Measurements from ENCODE around the gene IVD. TPM values are rescaled to one million over a fixed set of nuclear protein-coding genes. Genes with fewer than 3 reads are reported as not detected.

The IVD gene
- total RNA-seq, 1 donor from 2014 or later: 115 TPM

DNA sequence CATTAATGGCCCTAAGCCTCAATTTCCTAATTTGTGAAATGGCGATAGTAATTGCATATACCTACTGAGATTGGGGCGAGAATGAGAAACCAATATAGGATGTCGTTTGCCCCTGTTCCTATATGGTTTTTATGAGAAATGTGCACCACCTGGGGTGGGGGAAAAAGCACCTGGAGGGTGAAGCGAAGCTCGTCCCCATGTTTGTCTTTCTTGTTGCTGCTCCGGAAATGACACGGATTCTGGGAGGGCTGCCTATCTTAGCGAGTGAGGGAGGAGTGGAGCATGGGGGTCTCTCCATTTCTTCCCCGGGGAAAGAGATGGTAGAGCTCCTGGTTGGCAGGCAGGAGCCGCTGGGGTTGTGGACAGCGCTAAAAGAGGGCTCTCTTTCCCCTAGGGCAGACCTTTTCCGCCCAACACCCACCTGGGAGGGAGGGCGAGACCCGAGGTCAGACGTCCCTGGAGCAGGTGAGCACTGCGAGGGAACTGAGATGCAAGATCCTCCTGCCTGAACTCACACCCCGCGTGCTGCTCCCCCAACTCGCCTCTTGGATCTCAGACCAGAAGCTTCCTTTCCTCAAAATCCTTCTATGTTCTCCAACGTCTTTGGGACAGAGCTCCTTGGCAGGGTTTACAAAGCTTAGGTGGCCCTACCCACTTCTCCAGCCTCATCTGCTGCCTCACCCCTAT, 29.6 kb downstream of the IVD start:
- DNase-seq (no peak), ATAC-seq (no peak)
- Histone ChIP-seq H3K9me3 (no peaks in the 10 kb centered on the region), H3K36me3 (no peaks in the 10 kb centered on the region), H3K27me3 (peaks cover 30% of the 10 kb centered on the region), H3K27ac (no peak overlapping the region), H3K4me1 (peaks cover 23% of the 10 kb centered on the region), H3K4me3 (no peak overlapping the region)
- TF ChIP-seq, protein P1, sequence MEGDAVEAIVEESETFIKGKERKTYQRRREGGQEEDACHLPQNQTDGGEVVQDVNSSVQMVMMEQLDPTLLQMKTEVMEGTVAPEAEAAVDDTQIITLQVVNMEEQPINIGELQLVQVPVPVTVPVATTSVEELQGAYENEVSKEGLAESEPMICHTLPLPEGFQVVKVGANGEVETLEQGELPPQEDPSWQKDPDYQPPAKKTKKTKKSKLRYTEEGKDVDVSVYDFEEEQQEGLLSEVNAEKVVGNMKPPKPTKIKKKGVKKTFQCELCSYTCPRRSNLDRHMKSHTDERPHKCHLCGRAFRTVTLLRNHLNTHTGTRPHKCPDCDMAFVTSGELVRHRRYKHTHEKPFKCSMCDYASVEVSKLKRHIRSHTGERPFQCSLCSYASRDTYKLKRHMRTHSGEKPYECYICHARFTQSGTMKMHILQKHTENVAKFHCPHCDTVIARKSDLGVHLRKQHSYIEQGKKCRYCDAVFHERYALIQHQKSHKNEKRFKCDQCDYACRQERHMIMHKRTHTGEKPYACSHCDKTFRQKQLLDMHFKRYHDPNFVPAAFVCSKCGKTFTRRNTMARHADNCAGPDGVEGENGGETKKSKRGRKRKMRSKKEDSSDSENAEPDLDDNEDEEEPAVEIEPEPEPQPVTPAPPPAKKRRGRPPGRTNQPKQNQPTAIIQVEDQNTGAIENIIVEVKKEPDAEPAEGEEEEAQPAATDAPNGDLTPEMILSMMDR (IDR thresholded peaks at IDR 0.05): no peak
- intact Hi-C loops (cut with DNase I): no loop called here

DNA sequence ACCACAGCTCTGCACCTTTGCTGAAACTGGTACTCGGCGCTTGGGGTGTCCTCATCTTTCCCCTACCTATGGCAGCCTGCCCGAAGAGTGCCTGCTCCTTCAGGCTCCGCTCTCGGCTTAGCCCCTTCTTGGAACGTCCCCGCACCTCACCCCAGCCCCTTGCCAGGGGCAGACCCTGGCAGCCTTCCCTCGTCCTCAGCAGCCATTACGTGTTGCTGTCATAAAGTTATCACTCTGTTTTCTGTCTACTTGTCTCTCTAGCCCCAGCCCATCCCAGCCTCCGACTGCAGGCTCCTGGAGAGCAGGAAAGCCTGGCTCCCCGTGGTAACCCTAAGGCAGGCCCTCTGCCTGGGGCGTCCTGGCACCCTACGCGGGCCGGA, 30.1 kb downstream of the IVD start:
- intact Hi-C loops (cut with DNase I): no loop called here
- H3K4me3 ChIP-seq: peak overlapping the region; percentile 33
- no peak for ATAC-seq
- H3K27ac ChIP-seq: no peak overlapping the region
- peaks cover 30% of the 10 kb centered on the region for H3K27me3 ChIP-seq
- TF ChIP-seq, protein P1 (IDR thresholded peaks at IDR 0.05): no peak
- H3K36me3 ChIP-seq: no peaks in the 10 kb centered on the region
- no peak for DNase-seq
- H3K4me1 ChIP-seq: peaks cover 24% of the 10 kb centered on the region
- H3K9me3 ChIP-seq: no peaks in the 10 kb centered on the region

DNA sequence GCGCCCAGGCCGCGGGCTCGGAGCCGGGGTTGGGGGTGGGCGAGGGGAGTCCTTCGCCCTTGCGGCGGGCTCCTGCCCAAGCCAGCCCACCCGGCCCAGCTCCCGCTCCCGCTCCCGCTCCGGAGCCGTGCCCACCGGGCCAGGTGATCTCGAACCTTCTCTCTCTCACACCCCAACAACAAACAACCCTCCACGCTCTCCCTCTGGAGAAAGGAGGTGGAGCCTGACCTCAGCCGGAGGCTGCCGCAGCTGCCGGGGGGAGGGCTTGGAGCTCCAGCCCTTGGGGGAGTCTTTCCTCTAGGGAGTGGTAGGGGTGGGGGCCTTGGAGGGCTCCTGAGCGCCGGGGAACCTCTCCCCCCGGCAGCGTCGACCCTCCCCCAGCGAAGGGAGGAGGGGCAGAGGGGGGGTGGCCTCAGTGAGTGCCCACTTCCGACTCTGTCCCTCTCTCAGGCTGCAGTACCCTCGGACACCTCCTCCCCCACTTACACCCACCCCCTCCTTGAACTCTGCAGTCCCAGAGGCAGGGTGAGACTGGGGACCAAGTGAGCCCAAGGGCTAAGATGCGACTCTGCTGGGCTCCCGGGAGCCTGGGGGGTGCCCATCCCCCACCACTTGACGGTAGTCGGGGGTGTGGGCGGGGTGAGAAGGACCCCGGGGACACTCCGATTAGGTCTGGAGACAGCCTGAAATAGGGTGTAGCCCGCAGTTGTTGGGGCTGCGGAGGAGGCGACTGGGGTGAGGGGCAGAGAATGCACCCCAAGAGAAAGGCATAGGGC, 30.7 kb downstream of the IVD start:
- H3K27ac ChIP-seq: no peak overlapping the region
- TF ChIP-seq, protein P1 (IDR thresholded peaks at IDR 0.05): no peak
- ATAC-seq: no peak
- peaks cover 24% of the 10 kb centered on the region for H3K4me1 ChIP-seq
- peak overlapping the region; percentile 33 for H3K4me3 ChIP-seq
- peaks cover 30% of the 10 kb centered on the region for H3K27me3 ChIP-seq
- no peaks in the 10 kb centered on the region for H3K9me3 ChIP-seq
- no peak for DNase-seq
- H3K36me3 ChIP-seq: no peaks in the 10 kb centered on the region
- intact Hi-C loops (cut with DNase I): no loop called here

DNA sequence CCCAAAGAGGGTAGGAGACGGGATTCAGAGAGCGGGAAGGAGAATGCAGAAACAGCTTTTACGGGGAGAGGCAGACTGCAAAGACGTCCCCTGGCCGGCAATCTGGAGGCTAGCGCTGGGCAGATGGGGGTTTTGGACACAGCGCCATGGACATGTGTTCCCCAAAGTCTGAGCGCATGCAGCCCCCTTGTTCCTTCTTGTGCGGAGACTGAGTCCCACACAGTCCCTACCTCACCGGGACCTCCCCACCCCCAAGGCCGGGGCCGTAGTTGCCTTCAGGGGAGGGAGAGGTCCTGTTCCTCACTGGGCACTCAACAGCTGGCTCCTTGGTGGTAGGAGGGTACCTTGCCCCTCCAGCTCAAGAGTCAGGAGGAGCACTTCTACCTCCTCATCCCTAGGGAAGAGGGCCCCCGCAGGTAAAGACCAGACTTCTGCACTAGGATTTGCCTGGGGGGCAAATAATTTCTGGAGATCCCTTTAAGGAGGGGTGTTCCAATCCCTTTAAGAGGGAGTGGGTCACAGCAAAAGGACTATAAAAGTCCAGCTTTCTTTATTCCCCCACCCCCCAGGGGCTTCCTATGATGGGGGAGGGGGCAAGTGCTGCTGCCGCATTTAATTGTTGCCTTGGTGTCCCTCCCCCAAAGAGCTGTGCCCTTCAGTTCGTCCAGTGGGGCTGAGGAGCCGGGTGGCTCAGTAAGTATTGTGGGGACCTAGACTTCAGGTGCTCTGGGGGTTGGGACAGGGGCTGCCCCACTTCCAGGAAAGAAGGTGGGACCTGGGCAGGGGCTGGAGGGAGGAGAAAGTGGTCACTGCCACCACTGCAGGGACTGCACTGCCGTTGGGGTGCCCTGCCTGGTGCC, 31.5 kb downstream of the IVD start:
- H3K27ac ChIP-seq: no peak overlapping the region
- H3K36me3 ChIP-seq: no peaks in the 10 kb centered on the region
- intact Hi-C loops (cut with DNase I): no loop called here
- no peak for ATAC-seq
- DNase-seq: no peak
- no peaks in the 10 kb centered on the region for H3K9me3 ChIP-seq
- peaks cover 24% of the 10 kb centered on the region for H3K4me1 ChIP-seq
- H3K4me3 ChIP-seq: peak overlapping the region; percentile 33
- TF ChIP-seq, protein P1 (IDR thresholded peaks at IDR 0.05): no peak
- H3K27me3 ChIP-seq: peaks cover 30% of the 10 kb centered on the region

DNA sequence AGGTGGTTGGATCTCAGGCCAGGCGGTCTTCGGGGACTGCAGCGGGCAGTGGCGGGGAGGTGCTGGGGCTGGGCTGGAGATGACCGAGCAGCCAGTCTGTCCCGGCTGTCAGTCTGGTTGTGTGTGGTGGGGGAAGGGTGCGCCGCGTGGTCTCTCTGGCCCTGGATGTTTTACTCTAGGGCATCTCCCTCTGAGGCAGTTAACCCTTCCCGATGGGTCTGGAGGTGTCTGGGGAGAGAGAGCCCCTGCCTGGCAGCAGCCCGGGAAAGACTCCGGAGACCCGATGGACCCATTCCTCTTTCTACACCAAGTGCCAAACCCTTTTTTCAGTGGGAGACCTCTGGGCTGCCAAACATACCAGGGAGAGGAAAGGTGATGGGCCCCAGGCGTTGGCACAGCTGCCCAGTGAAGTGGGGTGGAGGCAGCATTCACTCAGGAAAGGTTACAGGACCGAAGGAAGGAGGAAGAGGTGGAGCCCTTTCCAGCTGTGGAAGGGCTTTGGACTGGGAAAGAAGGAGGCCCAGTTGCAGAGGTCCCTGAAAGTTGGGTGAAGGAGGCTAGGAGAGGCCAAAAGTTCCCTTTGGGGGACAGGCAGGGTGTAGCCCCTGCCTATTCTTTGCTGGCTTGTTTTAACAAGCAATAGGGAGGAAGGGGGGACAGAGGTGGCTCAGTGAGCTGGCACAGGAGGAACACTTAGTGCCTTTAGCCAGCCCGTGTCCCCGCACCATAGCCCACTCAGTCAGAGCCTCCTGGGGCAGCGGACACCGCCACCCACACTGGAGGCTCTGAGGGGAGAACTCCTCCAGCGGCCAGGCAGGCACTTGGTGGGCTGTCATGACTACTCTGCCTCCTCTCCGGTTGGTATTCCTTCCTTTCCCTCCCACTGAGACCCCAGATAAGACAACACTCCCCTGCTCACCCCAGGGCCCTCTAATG, 32.4 kb downstream of the IVD start:
- TF ChIP-seq, protein P1 (IDR thresholded peaks at IDR 0.05): no peak
- no peak for DNase-seq
- no peaks in the 10 kb centered on the region for H3K9me3 ChIP-seq
- ATAC-seq: no peak
- peaks cover 30% of the 10 kb centered on the region for H3K27me3 ChIP-seq
- H3K27ac ChIP-seq: no peak overlapping the region
- intact Hi-C loops (cut with DNase I): no loop called here
- no peaks in the 10 kb centered on the region for H3K36me3 ChIP-seq
- peaks cover 32% of the 10 kb centered on the region for H3K4me1 ChIP-seq
- H3K4me3 ChIP-seq: no peak overlapping the region
